HG03520 (cell line): ENCODE data around the gene TCERG1L.
"Not testable (repeated sequence)": the region's sequence is repeated elsewhere in the genome, so short reads cannot be mapped to it uniquely, and the experiment has no call there.

Experiments used
- ATAC-seq: cut with Tn5 transposase; IDR thresholded peaks from one replicate; pipeline ENCODE4 v1.9.1; 2021; ENCODE audit warnings: mild to moderate bottlenecking, moderate library complexity; ENCODE audit not compliant: unreplicated experiment

Gene TCERG1L, protein sequence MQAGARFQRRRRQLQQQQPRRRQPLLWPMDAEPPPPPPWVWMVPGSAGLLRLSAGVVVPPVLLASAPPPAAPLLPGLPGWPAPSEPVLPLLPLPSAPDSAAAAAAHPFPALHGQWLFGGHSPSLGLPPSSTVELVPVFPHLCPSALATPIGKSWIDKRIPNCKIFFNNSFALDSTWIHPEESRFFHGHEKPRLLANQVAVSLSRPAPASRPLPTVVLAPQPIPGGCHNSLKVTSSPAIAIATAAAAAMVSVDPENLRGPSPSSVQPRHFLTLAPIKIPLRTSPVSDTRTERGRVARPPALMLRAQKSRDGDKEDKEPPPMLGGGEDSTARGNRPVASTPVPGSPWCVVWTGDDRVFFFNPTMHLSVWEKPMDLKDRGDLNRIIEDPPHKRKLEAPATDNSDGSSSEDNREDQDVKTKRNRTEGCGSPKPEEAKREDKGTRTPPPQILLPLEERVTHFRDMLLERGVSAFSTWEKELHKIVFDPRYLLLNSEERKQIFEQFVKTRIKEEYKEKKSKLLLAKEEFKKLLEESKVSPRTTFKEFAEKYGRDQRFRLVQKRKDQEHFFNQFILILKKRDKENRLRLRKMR

DNA sequence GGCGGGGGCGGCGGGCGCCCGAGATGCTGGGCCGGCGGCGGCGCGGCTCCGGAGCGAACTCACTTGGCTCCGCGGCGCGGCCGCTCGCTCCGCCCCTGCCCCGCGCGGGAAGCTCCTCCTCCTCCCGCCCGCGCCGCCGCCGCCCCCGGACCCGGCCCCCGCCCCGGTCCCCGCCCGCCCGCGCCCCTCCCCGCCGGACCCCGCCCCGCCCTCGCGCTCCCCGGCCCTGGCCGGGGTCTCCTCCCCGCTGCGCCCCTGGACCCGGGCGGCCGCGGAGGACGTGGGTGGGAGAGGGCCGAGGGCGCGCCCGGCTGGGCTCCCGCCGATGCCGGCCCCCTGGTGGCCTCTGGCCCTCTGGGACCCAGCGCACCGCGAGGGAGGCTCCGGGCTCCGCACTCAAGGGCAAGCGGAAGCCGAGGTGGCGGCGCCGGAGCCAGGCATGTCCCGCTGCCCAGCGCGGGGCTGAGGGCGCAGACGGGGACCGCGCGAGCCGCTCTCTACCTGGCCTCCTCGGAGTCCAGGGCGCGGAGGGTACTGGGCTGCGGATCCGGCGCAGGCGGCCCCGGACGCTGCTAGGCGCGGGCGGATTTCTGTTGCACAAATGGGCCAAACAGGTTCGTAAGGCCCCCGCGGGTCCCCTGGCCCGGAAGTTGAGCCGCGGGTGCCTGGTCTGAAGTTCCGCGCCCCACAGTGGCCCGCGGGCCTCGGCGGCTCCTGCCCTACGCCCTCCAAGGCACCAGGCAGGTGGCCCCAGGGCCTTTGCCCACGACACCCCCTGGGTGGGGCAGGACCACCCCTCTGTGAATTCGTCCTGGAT, at the start of gene TCERG1L:
Gene TCERG1L (minus strand): TSS at position 61 of the 817 bp plus-strand sequence. CDS start 86 bp downstream, outside the sequence.
- ATAC-seq: no peak

DNA sequence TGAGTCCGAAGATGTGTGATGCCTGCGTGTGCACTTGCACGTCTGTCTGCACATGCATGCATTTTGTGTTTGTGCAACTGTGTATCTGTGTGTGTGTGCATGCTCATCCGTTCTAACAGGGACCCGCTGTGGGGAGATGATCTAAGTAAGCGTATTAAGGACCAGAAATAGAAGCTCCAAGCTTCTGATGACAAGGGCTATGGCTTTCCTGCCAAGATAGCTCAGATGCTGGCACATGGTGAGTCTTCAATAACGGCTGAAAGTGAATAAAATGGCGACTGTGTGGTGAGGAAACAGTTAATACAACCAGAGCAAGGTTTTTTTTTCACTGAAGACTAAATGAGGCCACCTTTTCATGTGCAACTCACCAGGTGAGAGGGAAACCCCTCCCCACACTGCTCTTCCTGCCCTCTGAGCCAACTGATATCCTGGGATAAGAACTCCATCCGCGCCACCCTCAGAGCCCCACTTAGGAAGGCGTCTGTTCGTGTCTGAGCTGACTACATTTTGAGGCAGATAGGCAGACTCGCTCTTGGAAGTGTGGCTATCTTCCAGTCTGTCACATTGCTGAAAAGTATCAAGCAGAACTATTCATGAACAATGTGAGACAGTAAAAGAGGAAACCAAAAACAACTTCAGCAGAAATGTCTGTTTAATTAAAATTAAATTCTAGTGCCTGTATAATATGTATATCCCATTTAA, 47.4 kb upstream of the TCERG1L start:
- ATAC-seq: no peak

DNA sequence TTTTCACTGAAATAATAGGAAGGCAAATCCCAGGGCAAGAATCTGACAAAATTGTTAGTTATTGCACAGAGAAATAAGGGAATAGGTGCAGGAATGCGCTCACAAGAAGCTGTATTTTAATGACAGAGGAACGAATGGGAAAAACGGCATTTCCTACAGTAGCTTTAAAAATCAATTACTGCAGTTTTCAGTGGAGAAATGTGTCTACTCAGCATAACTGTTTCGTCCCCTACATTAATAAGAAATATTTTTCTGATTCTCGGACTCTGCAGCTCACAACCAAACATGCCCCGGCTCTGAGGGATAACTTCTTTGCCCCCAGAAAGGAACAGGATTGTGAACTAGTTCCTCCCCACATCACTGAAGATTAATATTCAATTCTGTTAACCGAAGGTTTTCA, 44.9 kb upstream of the TCERG1L start:
- no peak for ATAC-seq

DNA sequence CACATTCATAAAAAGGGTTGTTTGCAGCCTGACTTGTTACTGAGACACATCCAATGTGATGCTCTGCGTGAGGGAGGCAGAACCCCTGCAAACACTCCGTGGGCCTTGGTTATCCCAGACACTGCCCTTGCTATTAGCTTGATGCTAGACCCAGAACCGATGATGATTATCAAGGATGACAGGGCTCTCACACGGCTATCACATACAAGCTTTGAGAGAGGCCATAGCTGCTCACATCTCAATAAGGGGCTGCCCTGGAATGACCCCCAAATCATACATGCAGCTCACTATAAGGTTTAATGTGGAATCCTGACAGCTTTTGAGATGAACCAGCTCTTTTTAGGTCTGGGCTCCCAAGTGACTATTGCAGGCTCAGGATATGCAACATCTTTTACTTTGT, 44.4 kb upstream of the TCERG1L start:
- no peak for ATAC-seq

DNA sequence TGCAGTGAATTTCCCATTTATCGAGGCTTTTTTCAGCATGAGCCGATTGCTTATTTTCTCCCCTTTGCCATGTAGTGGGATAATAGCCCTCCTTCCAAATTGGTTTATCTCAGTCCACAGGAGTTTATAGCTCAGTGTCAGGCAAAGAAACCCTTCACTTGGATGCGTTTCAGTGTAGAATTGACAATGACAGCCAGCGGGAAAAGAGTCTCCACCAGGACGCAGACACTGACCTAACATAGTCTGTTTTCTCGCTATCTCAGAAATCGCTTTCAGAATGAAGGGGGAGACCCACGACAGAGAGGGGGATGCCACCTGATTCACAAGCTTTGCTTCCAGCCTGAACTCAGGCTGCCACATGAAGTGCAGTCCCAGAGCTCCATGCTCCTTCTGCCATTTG, 43.5 kb upstream of the TCERG1L start:
- ATAC-seq: no peak

DNA sequence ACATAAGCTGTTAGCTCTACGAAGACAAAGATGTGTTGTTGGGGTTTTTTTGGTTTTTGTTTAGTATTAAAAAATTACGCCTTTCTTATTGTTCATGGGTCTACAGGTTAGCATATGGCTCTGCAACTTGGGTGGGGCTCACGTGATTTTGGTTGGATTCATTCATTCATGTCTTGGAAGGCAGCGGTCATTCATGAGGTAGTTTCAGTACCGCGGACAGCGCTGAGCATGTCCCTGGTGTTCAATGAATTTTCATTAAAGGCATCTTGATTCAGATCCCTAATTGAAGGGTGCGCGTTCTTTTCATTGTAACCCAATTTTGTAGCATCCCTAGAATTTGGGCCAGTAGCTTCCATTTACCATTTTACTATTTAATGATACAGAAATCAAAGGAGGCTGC, 42.9 kb upstream of the TCERG1L start:
- no peak for ATAC-seq

DNA sequence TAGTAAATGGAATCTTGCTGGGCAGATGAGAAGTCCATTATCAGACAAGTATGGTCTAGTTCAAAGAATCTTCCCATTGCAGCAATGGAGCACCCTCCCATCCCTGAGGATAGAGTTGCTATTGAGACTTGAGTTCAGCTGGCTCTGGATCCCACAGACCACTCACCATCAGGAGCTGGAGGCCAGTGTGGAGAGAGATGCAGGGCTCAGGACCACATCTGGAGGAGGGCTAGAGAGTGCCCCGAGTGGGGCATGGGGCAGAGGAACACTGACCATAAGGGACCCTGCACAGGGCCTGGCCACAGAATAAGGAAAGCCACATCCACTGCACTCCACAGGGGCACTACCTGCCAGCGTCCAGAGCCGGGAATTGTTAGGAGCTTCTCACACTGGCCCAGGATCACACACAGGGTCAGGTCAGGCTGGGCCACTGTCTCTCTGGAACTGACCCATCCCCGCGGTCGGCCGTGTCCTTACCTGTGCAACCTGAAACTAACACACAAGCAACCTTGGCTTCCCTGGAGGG, 41.3 kb upstream of the TCERG1L start:
- ATAC-seq: no peak

DNA sequence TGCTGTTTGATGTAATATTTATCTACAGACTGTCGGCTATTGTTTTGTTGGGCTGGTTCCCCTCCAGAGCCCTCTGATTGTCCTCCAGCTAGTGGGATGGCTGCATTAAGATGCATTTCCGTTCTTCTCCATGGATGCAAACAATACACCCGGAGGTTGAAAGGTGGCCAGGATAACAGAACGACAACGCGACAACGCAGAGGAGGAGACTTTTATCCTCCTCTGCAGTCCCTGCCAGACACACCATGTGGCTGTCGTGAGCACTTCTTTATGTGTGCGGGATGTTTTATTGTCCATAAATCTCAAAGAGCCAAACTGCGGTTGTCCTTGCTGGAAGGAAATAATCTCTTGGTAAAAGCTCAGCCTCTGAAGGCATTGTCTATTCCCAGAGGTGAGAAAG, 39.1 kb upstream of the TCERG1L start:
- ATAC-seq: no peak

DNA sequence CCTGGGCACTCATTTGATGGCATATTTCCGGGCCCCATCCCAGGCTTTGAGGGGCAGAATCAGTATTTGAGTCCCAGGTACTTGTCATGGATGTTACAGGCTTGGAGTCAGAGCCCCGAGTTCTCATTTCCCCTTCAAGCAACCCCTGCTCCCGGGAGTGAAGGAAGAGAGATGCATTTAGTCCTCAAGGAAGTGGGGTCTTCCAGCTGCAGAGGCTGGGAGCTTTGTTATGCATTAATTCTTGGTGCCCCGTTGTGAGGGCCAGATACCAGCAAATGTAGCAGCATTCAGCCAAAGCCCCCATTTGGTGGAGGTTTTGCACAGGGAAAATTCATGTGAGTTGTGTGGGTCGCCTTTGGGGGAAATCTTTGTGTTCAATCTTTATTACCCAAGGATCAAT, 38.7 kb upstream of the TCERG1L start:
- no peak for ATAC-seq

DNA sequence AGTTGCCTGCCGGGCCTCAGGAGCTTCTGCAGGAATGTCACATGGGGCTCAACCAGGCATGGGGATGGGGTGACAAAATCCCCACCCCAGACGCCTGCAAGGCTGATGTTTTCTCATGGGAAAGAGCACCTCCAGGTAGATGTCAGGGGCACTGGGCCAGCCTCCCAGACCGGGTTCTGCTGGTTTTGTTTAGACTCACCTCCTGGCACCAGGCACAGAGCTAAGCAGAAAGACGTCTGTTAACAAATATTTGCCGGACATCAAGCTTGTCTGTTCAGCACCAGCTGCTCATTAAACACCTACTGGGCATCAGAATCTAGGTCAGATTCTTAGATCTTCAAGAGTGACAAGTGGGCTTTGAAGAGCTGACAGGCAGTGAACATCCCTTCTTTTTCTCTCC, 34.9 kb upstream of the TCERG1L start:
- ATAC-seq: no peak

DNA sequence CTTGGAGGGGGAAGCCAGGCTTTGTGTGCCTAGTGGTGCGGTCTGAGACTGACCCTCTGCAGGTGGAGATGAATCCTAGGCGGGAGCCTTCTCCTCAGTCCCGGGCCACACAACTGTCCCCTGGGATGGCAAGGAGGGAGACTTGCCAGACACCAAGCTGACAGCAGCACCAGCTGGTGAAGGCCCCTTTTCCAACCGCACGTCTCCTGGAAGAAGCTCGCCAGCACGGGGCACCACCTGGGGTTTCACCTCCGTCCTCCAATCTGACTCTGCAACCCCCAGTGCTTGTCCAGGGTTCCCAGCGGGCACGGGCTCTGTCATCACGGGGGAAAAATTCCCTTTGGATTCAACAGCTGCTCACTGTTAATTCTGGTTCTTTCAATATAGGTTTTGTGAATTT, 34.2 kb upstream of the TCERG1L start:
- ATAC-seq: no peak

DNA sequence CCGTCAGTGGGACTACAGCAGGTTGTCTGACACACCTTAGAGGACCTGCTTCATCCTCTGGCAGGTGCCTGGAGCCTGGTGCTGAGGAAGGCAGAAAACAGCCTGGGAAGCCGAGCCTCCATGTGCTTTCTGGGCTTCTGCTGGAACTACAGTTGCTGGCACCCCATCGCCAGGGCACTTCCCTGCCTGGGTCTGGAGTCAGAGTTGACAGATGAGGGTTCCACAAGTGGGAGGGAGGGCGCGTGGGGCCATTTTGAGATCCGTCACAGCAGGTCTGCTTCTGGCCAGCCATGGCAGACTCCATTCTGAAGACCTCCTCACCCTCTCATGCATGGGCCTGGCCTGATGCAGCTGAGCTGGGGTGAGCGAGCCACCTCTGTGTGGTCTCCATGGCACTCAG, 33.2 kb upstream of the TCERG1L start:
- no peak for ATAC-seq

DNA sequence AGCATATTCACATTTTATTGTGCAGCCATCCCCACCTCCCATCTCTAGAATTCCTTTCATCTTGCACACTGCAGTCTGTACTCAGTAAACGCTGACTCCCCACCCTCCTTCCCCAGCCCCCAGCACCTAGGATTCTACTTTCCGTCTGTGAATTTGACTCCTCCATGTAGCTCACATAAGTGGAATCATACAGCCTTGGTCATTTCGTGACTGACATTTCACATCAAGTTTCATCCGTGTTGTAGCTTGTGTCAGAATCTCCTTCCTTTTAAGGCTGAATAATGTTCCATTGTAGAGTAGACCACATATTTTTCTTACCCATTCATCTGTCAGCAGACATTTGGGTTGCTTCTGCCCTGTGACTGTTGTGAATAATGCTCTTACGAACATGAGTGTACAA, 26.2 kb upstream of the TCERG1L start:
- no peak for ATAC-seq

DNA sequence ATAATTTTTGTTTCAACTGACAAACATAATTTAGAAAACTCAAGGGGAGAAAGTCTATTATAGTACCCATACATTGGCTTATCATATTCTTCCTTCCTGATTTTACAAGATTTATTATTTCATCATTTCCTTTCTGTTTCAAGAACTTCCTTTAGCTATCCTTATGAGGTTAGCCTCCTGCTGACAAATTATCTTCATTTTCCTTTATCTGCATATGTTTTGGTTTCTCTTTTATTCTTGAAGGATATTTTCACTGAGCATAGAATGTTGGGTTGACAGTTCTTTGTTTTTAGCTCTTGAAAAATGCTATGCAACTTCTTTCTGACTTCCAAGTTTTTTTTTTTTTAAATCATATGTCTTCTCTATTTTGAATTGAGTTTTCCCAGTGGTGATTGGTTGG, 21.3 kb upstream of the TCERG1L start:
- no peak for ATAC-seq

DNA sequence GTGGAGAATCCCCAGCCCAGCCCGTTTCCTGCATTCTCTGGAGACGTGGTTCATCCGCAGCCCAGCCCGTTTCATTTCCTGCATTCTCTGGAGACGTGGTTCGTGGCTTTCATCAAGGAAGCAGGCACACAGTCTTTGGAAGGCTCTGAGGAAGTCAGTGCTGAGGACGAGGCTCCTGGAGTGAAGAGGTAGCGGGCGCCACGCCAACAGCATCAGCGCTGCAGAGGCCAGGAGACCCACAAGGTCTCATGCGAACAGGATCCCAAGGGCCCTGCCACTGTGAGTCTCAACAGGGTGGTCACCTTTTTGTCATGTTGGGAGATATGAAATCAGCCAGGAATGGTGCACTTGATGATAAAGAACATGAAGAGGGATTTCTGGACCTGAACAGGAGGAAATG, 12.4 kb upstream of the TCERG1L start:
- ATAC-seq: no peak

DNA sequence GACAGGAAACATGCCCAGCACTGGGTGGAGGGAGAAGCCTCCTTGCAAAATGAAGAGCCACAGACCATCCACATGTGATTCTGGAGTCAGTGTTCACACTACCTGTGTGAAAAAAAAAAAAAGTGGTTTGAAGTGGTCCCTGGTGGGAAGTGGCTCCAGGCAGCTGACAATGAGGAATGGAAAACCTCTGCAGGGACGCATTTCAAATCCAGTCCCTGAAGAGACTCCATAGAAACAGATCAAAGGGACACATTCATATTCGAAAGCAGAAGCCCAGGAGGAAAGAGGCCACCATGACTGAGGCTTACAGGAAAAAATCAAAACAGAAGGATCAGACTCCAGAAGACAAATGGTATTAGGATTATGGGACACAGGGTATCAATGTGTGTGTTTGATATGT, 11.5 kb upstream of the TCERG1L start:
- no peak for ATAC-seq

DNA sequence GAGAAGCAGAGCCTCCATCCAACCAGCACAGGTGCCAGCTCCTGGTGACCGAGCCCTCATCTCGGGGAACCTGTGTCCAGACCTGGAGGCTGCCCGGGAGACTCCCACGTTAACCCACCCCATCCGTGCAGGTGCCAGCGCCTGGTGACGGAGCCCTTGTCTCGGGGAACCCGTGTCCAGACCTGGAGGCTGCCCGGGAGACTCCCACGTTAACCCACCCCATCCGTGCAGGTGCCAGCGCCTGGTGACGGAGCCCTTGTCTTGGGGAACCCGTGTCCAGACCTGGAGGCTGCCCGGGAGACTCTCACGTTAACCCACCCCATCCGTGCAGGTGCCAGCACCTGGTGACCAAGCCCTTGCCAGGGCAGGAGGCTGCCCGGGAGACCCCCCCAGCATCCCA, 11.1 kb upstream of the TCERG1L start:
- ATAC-seq: not testable (repeated sequence)

DNA sequence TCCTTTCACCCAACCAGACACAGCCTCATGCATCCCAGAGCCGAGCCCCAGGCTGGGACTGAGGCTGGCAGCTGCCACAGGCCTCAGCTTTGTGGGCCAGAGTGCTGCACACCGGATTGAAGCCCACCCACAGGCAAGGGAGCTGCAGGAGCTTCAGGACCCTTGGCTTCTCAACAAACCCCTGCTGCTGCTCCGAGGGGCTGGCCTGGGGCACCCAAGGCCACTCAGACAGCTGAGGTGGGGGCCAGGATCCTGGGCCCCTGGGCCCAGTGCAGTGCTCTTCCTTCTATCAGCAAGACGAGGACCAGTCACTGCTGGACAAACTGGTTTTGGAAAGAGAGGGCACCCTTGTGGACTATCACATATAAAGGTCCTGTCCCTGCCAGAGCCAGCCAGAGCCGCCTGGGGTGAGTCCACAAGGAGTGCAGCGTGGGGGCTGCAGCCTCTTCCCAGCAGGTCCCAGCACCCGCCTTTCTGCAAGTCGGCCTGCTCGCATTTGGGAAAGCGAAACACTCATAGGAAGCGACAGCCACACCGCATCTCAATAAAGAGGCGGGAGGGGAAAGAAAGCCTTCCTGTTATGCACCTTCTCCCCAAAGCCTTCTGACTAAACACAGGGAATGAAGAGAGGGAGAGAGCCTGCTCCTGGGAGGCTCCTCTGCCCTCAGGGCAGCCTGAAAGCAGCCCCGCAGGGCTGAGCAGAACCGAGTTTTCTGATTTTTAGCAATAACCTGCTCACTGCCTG, 9.5 kb upstream of the TCERG1L start:
- no peak for ATAC-seq

DNA sequence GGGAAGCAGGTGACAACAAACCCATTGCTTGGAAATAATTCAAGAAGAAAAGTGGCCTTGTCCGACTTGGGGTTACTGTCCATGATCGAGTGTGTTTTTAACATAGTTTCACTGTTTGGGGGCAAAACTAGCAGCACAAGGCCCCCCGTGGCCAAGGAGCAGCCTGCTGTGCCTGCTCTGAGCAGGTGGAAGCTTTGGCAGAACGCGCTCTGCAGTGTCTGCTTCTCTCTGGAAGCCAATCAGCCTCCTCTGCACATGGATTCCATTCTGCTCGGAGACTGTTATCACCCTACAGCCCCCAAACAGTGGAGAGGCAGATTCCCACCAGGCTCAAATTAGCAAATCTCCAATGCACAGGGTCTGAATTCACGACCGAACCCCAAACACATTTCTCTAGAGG, 7.3 kb upstream of the TCERG1L start:
- no peak for ATAC-seq

DNA sequence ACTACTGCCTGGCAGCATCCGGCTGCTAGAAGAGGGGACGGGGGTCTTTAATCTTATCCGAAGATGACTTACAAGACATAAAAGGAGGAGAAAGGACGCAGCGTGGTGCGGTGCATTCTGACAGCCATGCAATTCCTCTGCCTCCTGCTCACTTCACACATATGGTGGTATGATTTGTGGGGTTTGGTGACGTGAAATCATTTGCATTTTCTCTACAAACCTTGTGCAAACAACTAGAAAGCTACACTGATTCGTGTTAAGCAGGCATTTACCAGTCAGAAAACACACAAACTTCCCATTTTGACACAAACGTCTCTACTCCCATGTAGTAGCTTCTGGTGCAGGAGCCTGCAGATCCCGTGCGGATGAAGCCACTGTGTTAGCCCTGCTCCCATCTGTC, 6.8 kb upstream of the TCERG1L start:
- ATAC-seq: no peak
